GM21526 (cell line): Measurements from ENCODE around the gene TSKS.

Experiments used
- ATAC-seq: cut with Tn5 transposase; IDR thresholded peaks from one replicate; pipeline ENCODE4 v1.9.1; 2021; ENCODE audit warnings: moderate library complexity; ENCODE audit not compliant: unreplicated experiment, low FRiP score

The TSKS gene, protein sequence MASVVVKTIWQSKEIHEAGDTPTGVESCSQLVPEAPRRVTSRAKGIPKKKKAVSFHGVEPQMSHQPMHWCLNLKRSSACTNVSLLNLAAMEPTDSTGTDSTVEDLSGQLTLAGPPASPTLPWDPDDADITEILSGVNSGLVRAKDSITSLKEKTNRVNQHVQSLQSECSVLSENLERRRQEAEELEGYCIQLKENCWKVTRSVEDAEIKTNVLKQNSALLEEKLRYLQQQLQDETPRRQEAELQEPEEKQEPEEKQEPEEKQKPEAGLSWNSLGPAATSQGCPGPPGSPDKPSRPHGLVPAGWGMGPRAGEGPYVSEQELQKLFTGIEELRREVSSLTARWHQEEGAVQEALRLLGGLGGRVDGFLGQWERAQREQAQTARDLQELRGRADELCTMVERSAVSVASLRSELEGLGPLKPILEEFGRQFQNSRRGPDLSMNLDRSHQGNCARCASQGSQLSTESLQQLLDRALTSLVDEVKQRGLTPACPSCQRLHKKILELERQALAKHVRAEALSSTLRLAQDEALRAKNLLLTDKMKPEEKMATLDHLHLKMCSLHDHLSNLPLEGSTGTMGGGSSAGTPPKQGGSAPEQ

DNA sequence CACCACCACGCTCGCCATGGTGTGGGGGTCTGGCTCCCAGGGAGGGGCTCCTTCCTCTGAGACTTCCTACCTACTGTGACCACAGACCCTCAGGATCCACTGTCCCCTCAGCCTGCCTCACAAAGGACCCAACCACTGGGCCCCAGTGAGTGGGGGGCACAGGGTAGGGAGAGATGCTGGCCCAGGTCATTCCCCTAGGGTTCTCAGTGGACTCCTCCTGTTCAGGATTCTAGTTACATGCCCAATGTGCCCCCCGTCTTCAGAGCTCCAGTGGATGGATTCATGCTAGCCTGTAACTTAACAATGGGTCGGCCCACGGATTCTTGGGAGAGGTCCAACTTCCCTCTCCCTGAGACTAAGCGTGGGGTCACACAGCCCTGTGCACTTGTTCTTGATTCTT is at the start of gene TSKS:
Gene TSKS, minus strand, starts transcription at position 77 of the 400 bp plus-strand sequence. Its CDS starts 59 bp downstream, at position 18.
- ATAC-seq, result no peak

DNA sequence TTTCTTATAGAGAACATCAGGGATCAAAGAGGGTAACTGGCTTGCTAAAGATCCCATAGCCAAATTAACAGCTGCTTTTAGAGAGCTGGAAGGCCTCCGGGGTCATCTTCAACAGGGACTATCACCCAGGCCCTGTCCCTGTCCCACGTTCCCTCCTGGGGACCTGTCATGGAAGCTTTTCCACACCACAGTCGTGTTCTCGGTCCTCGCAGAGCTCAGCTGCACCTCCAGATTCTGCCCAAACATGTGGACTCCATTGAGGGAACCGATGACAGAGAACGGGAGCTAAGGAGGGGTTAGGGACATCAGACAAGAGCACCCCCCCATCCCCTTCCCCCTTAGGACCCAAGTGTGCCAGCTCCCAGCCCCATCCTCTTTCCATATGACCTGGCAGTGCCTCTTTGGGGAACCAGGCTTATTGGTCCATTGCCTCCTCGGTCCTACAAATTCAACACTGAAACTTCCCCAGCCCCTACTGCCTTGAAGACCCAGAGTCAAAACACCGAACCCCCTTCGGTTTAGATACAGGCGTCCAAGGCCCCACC is 49.4 kb upstream of the TSKS start:
- ATAC-seq, result no peak

GRCh38 chr19:49811328-49811727 is 48.2 kb upstream of the TSKS start:
- no peak for ATAC-seq

DNA sequence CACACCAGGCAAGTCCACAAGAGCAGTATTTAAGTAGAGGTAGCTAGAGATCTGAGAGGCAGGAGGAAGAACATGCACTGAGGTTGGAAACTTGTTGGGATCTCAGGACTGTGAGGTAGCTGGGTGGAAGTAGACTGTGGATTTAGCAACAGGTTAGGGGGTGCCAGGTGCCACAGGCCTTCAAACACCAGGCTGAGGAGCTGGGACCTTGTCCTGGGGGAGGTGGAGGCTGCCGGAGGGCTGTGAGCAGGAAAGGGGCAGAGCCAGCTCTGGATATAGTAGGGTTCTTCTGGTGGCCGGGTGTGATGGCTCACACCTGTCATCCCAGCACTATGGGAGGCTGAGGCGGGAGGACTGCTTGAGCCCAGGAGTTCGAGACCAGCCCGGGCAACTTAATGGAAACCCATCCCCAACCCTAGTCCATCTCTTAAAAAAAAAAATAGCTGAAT is 46.9 kb upstream of the TSKS start:
- no peak for ATAC-seq

GRCh38 chr19:49809160-49809940 is 46.2 kb upstream of the TSKS start:
- ATAC-seq, result no peak

- ATAC-seq, result no peak
Measured at GRCh38 chr19:49808711-49809159, 45.6 kb upstream of the TSKS start.

DNA sequence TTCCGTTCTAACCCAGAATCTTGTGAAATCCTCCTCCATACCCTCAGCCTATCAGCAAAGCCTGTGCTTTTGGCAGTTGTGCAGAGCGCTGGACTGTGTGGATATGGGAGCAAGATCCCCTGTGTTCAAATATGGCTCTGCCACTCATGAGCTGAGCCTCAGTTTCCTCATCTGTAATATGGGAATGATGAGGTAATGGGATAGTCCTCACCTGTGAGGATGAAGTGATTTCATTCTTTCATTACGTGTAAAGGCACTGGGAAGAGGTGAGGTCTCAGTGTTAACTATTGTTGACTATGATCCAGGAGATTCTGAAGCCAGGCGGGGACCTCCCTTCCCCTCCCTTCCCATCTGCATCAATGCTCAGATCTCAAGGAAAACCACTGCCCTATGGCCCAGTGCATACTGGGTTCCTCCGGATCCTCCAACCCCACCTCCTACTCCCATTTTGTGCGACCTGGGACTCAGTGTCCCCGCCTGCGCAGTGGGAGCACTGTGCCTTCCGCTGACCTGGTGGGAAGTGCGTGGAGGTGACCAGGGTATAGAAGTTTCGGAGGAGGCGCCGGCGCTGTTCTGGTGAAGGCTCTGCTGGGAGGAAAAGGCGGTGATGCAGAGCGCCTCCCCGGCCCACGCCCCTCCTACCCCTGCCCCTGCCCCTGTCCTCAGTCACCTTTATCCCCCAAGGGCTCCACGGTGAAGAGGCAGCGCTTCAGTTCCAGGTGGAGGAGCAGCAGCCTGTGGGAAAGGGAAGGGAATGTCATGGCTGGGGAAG is 45.0 kb upstream of the TSKS start:
- ATAC-seq, result no peak

GRCh38 chr19:49807058-49807903 is 44.2 kb upstream of the TSKS start:
- no peak for ATAC-seq

- ATAC-seq, result no peak
Measured at GRCh38 chr19:49806620-49806959, 43.5 kb upstream of the TSKS start.

DNA sequence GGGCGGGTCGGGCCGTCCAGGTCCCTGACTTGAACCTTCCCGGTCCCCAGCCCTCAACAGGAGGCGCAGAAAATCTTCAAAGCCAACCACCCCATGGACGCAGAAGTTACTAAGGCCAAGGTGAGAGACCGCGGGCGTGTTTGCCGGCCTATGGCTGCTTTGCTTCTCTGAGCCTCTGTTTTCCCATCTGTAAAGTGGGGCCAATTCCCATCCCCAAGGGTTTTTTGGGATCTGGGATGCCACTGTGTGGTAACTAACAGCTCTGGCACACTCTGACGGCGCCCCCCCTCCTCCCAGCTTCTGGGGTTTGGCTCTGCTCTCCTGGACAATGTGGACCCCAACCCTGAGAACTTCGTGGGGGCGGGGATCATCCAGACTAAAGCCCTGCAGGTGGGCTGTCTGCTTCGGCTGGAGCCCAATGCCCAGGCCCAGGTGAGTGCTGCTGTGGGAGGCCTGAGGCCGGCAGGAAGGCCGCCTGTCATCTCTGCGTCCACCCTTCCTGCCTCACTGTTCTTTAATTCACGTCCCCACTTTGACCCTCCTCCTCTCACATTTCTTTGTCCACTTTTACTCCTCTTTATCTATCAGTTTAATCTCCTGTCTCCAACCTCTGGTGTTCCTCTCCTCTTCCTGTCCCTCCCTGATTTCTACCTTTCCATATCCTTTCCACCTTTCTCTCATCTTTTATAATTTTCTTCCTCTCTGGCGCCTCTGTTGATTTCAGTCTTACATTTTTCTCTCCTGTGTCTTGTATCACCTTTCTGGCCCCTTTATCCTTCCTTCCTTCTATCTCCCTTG is 42.9 kb upstream of the TSKS start:
- ATAC-seq, result no peak

GRCh38 chr19:49803529-49803856 is 40.4 kb upstream of the TSKS start:
- ATAC-seq, result no peak

GRCh38 chr19:49802836-49803528 is 39.9 kb upstream of the TSKS start:
- ATAC-seq, result no peak

- ATAC-seq, result no peak
Measured at GRCh38 chr19:49801966-49802661, 39.0 kb upstream of the TSKS start.

DNA sequence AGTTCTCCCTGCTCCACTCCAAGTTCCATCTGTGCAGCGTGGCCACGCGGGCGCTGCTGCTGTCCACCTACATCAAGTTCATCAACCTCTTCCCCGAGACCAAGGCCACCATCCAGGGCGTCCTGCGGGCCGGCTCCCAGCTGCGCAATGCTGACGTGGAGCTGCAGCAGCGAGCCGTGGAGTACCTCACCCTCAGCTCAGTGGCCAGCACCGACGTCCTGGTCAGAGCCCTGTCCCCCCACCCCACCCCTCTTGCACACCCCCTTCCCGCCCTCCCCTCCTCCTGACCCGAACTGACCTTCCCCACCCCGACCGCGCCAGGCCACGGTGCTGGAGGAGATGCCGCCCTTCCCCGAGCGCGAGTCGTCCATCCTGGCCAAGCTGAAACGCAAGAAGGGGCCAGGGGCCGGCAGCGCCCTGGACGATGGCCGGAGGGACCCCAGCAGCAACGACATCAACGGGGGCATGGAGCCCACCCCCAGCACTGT is 38.3 kb upstream of the TSKS start:
- no peak for ATAC-seq

DNA sequence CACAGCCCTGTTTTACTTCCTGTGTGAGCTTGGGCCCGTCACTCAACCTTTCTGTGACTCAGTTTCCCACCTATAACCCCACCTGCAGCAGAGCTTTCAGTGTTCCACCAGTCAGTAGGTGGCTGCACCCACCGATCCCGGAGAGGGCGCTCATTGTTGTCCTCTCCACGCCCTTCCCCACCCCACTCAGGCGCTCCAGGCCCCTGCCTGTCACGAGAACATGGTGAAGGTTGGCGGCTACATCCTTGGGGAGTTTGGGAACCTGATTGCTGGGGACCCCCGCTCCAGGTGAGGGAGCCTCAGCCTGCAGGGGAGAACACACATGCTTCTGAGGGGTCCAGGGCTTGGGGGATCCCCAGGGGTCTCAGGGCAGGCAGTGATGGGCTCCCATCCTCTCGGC is 37.7 kb upstream of the TSKS start:
- ATAC-seq, result no peak

- ATAC-seq, result no peak
Measured at GRCh38 chr19:49799798-49800376, 36.8 kb upstream of the TSKS start.

- ATAC-seq, result no peak
Measured at GRCh38 chr19:49799271-49799797, 36.2 kb upstream of the TSKS start.
